ENCODE measurements around the gene SMURF2.

- TF ChIP-seq MAFF (IDR thresholded peaks at IDR 0.05; ENCODE audit: low read length) (no peak), TAF1 (IDR thresholded peaks at IDR 0.05; ENCODE audit: control insufficient read depth, extremely low read depth, insufficient read depth, low read length, severe bottlenecking) (no peak), ELK1 (CRISPR knock-in tag; IDR thresholded peaks at IDR 0.05) (no peak), CTCF (IDR thresholded peaks at IDR 0.05 in 2 of 3, conservative IDR thresholded peaks at IDR 0.05 in 1 of 3; ENCODE audit: insufficient read depth in 2 of 3, low read depth in 1 of 3, low read length in 3 of 3) (no peak), POLR2AphosphoS5 (IDR thresholded peaks at IDR 0.05; ENCODE audit: control insufficient read depth, insufficient read depth, low read depth, low read length) (no peak), SRF (CRISPR knock-in tag; IDR thresholded peaks at IDR 0.05) (no peak)
These were observed 129.7 kb downstream of the SMURF2 start for GRCh38 chr17:64532409-64532808.

Data from K562 (cell line).